Fibroblast of lung (primary cell): ENCODE data around the gene DNAJC1. TPM values are rescaled to one million over a fixed set of nuclear protein-coding genes. Genes with fewer than 3 reads are reported as not detected.

Experiments
- DNase-seq, 2 donors: peaks; one replicate each; pipeline versions ENCODE4 v3.0.0 to v3.0.0-alpha.2; 2010; ENCODE audit warnings: low read depth in 2 of 2
- H2AFZ ChIP-seq: 2 replicates; pipeline ENCODE4 v1.5.1; 2012; ENCODE audit warnings: low read length, control low read depth, inconsistent platforms
- H3K27ac ChIP-seq: 2 replicates; pipeline ENCODE4 v1.5.1; 2011; ENCODE audit warnings: low read length, control low read depth; ENCODE audit not compliant: insufficient read depth
- H3K27me3 ChIP-seq: 2 replicates; pipeline ENCODE4 v1.5.1; 2011; ENCODE audit warnings: mild to moderate bottlenecking, low read length; ENCODE audit not compliant: control insufficient read depth, insufficient read depth
- H3K36me3 ChIP-seq: 2 replicates; pipeline ENCODE4 v1.5.1; 2011; ENCODE audit warnings: low read length; ENCODE audit not compliant: control insufficient read depth, insufficient read depth
- H3K4me1 ChIP-seq: 2 replicates; pipeline ENCODE4 v1.5.1; 2011; ENCODE audit warnings: low read length; ENCODE audit not compliant: control insufficient read depth, insufficient read depth; ENCODE audit errors: extremely low read depth
- H3K4me2 ChIP-seq: 2 replicates; pipeline ENCODE4 v1.5.1; 2011; ENCODE audit warnings: low read length, control low read depth; ENCODE audit not compliant: insufficient read depth; ENCODE audit errors: extremely low read depth
- H3K4me3 ChIP-seq, 4 experiments: fragments of 200-600 bp in 1 of 4; sonication (generic) in 1 of 4; replicated peaks in 1 of 4; 2 replicates each; pipeline ENCODE4 v1.5.1; 2011 to 2016; ENCODE audit warnings: low read length in 4 of 4, low read depth in 3 of 4, mild to moderate bottlenecking in 3 of 4, control low read depth in 2 of 4, inconsistent platforms in 1 of 4, mixed read lengths in 1 of 4; ENCODE audit not compliant: insufficient read depth in 1 of 4; ENCODE audit errors: control extremely low read depth in 1 of 4
- H3K79me2 ChIP-seq: 2 replicates; pipeline ENCODE4 v1.5.1; 2012; ENCODE audit warnings: mild to moderate bottlenecking, low read length, inconsistent platforms; ENCODE audit not compliant: control insufficient read depth, insufficient read depth
- H3K9ac ChIP-seq: 2 replicates; pipeline ENCODE4 v1.5.1; 2011; ENCODE audit warnings: mild to moderate bottlenecking, low read length, control low read depth; ENCODE audit not compliant: insufficient read depth
- H3K9me3 ChIP-seq: 2 replicates; pipeline ENCODE4 v1.5.1; 2012; ENCODE audit warnings: low read depth, low read length; ENCODE audit not compliant: control insufficient read depth, insufficient read depth
- H4K20me1 ChIP-seq: 2 replicates; pipeline ENCODE4 v1.5.1; 2011; ENCODE audit warnings: low read length; ENCODE audit not compliant: control insufficient read depth, insufficient read depth; ENCODE audit errors: extremely low read depth
- EZH2 ChIP-seq: IDR thresholded peaks from 2 replicates; pipeline ENCODE4 v1.5.1; 2012; ENCODE audit warnings: low read length, control low read depth, mild to moderate bottlenecking; ENCODE audit errors: missing control alignments
- polyA plus RNA-seq, 2 donors: library from polyadenylated mRNA; depleted of rRNA in 1 of 2; stranded (reverse) in 1 of 2; unstranded in 1 of 2; fragments of >200 nt; gene quantifications; 2 replicates each; pipeline ENCODE4 v1.2.1, GENCODE V29; 2011 to 2012; ENCODE audit warnings: missing spikeins in 1 of 2
- total RNA-seq: library from RNA; depleted of rRNA; stranded (reverse); fragments of >200 nt; gene quantifications from 2 replicates; pipeline ENCODE4 v1.2.1, GENCODE V29; 2014
- TF ChIP-seq, protein P1 (sequence below), 2 donors: IDR thresholded peaks in 1 of 2; conservative IDR thresholded peaks in 1 of 2; 1 replicate in 1 of 2; 2 replicates in 1 of 2; pipeline ENCODE4 v1.5.1; 2011 to 2012; ENCODE audit warnings: low read length in 2 of 2, control low read depth in 1 of 2, inconsistent platforms in 1 of 2, low read depth in 1 of 2, mild to moderate bottlenecking in 1 of 2

The DNAJC1 gene
- total and polyA plus RNA-seq, 2 donors (not counting 1 experiment from before 2014, with no cell fraction given) = 27.7 to 46.2 TPM

DNA sequence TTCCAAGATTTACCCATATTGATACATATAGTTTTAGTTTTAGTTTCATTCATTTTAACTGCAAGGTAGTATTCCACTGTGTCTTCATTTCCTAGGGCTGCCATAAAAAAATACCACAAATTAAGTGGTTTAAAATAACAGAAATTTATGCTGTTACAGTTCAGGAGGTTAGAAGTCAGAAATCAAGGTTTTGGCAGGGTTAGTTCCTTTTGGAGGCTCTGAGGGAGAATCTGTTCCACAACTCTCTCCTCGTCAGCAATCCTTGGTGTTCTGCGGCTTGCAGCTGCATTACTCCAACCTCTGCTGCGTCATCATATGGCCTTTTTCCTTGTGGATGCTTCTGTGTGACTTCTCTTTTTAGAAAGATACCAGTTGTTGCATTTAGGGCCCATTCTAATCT, 176.2 kb downstream of the DNAJC1 start:
- no peak overlapping the region for H2AFZ ChIP-seq
- H3K4me2 ChIP-seq = no peak overlapping the region
- TF ChIP-seq, protein P1, sequence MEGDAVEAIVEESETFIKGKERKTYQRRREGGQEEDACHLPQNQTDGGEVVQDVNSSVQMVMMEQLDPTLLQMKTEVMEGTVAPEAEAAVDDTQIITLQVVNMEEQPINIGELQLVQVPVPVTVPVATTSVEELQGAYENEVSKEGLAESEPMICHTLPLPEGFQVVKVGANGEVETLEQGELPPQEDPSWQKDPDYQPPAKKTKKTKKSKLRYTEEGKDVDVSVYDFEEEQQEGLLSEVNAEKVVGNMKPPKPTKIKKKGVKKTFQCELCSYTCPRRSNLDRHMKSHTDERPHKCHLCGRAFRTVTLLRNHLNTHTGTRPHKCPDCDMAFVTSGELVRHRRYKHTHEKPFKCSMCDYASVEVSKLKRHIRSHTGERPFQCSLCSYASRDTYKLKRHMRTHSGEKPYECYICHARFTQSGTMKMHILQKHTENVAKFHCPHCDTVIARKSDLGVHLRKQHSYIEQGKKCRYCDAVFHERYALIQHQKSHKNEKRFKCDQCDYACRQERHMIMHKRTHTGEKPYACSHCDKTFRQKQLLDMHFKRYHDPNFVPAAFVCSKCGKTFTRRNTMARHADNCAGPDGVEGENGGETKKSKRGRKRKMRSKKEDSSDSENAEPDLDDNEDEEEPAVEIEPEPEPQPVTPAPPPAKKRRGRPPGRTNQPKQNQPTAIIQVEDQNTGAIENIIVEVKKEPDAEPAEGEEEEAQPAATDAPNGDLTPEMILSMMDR (conservative IDR thresholded peaks at IDR 0.05 in 1 of 2, IDR thresholded peaks at IDR 0.05 in 1 of 2; ENCODE audit: low read depth in 1 of 2, low read length in 2 of 2) = no peak
- TF ChIP-seq EZH2 = no peak
- H3K79me2 ChIP-seq = no peaks in the 10 kb centered on the region
- no peak overlapping the region for H3K27ac ChIP-seq
- H3K27me3 ChIP-seq = no peaks in the 10 kb centered on the region
- H3K36me3 ChIP-seq = no peaks in the 10 kb centered on the region
- no peak overlapping the region for H3K9ac ChIP-seq
- H3K4me1 ChIP-seq = no peaks in the 10 kb centered on the region
- no peaks in the 10 kb centered on the region for H4K20me1 ChIP-seq
- no peaks in the 10 kb centered on the region for H3K9me3 ChIP-seq
- DNase-seq = no peak
- no peak overlapping the region for H3K4me3 ChIP-seq

DNA sequence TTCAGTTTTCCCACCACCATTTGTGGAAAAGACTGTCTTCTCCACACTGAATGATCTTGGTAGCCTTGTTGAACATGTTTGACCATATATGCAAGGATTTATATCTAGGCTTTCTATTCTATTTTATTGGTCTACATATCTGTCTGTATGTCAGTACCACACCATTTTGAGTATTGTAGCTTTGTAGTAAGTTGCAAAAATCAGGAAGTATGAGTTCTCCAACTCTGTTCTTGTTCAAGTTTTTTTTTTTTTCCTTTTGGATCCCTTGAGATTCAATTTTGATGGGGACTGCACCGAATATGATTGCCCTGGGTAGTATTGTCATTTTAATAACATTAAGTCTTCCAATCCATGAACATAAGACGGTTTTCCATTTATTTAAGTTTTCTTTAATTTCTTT, 176.8 kb downstream of the DNAJC1 start:
- no peaks in the 10 kb centered on the region for H3K79me2 ChIP-seq
- H4K20me1 ChIP-seq = no peaks in the 10 kb centered on the region
- H3K36me3 ChIP-seq = no peaks in the 10 kb centered on the region
- no peak overlapping the region for H3K27ac ChIP-seq
- H2AFZ ChIP-seq = no peak overlapping the region
- H3K4me3 ChIP-seq = no peak overlapping the region
- no peaks in the 10 kb centered on the region for H3K4me1 ChIP-seq
- no peak overlapping the region for H3K9ac ChIP-seq
- no peaks in the 10 kb centered on the region for H3K9me3 ChIP-seq
- H3K4me2 ChIP-seq = no peak overlapping the region
- H3K27me3 ChIP-seq = no peaks in the 10 kb centered on the region
- TF ChIP-seq, protein P1 (conservative IDR thresholded peaks at IDR 0.05 in 1 of 2, IDR thresholded peaks at IDR 0.05 in 1 of 2; ENCODE audit: low read depth in 1 of 2, low read length in 2 of 2) = no peak
- TF ChIP-seq EZH2 = no peak
- DNase-seq = no peak

DNA sequence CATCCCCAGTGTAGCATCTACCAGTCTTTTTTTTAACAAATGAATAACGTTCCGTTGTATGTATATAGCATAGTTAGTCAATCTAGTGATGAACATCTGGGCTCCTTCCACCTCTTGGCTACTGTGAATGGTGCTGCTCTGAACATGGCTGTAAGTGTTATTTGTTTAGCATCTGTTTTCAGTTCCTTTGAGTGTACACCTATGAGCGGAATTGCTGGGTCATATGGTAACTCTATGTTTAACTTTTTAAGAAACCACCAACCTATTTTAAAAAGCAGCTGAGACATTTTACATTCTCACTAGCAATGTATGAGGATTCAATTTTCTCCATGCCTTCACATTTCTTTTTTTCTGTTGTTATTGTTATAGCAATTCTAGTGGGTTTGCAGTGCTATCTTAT, 178.2 kb downstream of the DNAJC1 start:
- Histone ChIP-seq H2AFZ (no peak overlapping the region), H3K36me3 (no peaks in the 10 kb centered on the region), H3K27ac (no peak overlapping the region), H3K4me2 (no peak overlapping the region), H3K79me2 (no peaks in the 10 kb centered on the region), H3K4me3 (no peak overlapping the region), H3K4me1 (no peaks in the 10 kb centered on the region), H3K9me3 (no peaks in the 10 kb centered on the region), H3K27me3 (no peaks in the 10 kb centered on the region), H4K20me1 (no peaks in the 10 kb centered on the region), H3K9ac (no peak overlapping the region)
- TF ChIP-seq EZH2 = no peak
- TF ChIP-seq, protein P1 (conservative IDR thresholded peaks at IDR 0.05 in 1 of 2, IDR thresholded peaks at IDR 0.05 in 1 of 2; ENCODE audit: low read depth in 1 of 2, low read length in 2 of 2) = no peak
- DNase-seq = no peak
